Camera-type eye (tissue), 1 donor: Measurements from ENCODE around the gene GGTA1. TPM values are rescaled to one million over a fixed set of nuclear protein-coding genes. Genes with fewer than 3 reads are reported as not detected.

Source experiments
- total RNA-seq: library from RNA; depleted of rRNA; stranded (reverse); fragments of >200 nt; gene quantifications from one replicate; pipeline ENCODE4 v1.2.3, GENCODE V29; 2014

GGTA1 gene
- total RNA-seq: 3.5 TPM

GRCh38 chr9:121499427-121500164 lies at the start of gene GGTA1:
GGTA1 (minus strand) TSS chr9:121499844; CDS start chr9:121467922, 31,922 bp downstream.

Other genes starting within 250 kb of the GGTA1 start
- gene GSN, start 231.7 kb downstream of the GGTA1 start, total RNA-seq: 437 TPM
- gene STOM, start 129.6 kb downstream of the GGTA1 start, total RNA-seq: 100 TPM
- 38.5 TPM for gene DAB2IP, start 151.8 kb upstream of the GGTA1 start, total RNA-seq